IMR-90 (cell line): Measurements from ENCODE around the gene ZNF385D. TPM values are rescaled to one million over a fixed set of nuclear protein-coding genes. Genes with fewer than 3 reads are reported as not detected.

ENCODE experiments used
- ATAC-seq: fragments of 200-7000 bp; cut with Tn5 transposase; 2 replicates; pipeline ENCODE4 v1.9.1; 2020; ENCODE audit warnings: low read depth, mild to moderate bottlenecking, moderate library complexity
- BruUV-seq: library from RNA; stranded (reverse); fragments of 400-500 nt; replicated peaks from 2 replicates; lab custom pipeline; 2021; lab: Mats Ljungman, UMichigan
- CTCF ChIA-PET: fragments of 300-600 bp; formaldehyde crosslinking; extraction: SDS; loops from one replicate; lab custom pipeline; 2021; ENCODE audit warnings: antibody characterized with exemption; lab: Yijun Ruan, JAX
- POLR2A ChIA-PET: fragments of 300-600 bp; sonication (Branson Sonifier 250); formaldehyde crosslinking; loops from one replicate; lab custom pipeline; 2022; ENCODE audit warnings: antibody characterized with exemption; ENCODE audit not compliant: unreplicated experiment; lab: Charles Lee
- DNase-seq: peaks from one replicate; pipeline ENCODE4 v3.0.0; 2013
- H2AFZ ChIP-seq: replicated peaks from 2 replicates; pipeline ENCODE3; 2013; ENCODE audit warnings: low read length, mild to moderate bottlenecking; ENCODE audit not compliant: poor library complexity
- H2AK5ac ChIP-seq: 2 replicates; pipeline ENCODE4 v1.6.1; 2013; ENCODE audit warnings: low read depth, low read length, inconsistent platforms
- H2AK9ac ChIP-seq: replicated peaks from 2 replicates; pipeline ENCODE3; 2013; ENCODE audit warnings: mild to moderate bottlenecking, low read depth, low read length, moderate library complexity; ENCODE audit not compliant: poor library complexity
- H2BK120ac ChIP-seq: 2 replicates; pipeline ENCODE4 v1.6.1; 2013; ENCODE audit warnings: low read depth, low read length, inconsistent platforms
- H2BK15ac ChIP-seq: 3 replicates; pipeline ENCODE4 v1.6.1; 2013; ENCODE audit warnings: low read depth, low read length, inconsistent platforms
- H2BK20ac ChIP-seq: 2 replicates; pipeline ENCODE4 v1.6.1; 2013; ENCODE audit warnings: low read depth, mild to moderate bottlenecking, inconsistent platforms, low read length, moderate library complexity
- H2BK5ac ChIP-seq: 2 replicates; pipeline ENCODE4 v1.6.1; 2013; ENCODE audit warnings: mild to moderate bottlenecking, low read depth, low read length, inconsistent platforms; ENCODE audit not compliant: poor library complexity, severe bottlenecking
- H3K14ac ChIP-seq: replicated peaks from 2 replicates; pipeline ENCODE4 v1.6.1; 2013; ENCODE audit warnings: low read depth, low read length, inconsistent platforms
- H3K18ac ChIP-seq: 2 replicates; pipeline ENCODE4 v1.6.1; 2013; ENCODE audit warnings: low read depth, low read length, control low read depth
- H3K23ac ChIP-seq: 2 replicates; pipeline ENCODE4 v1.6.1; 2013; ENCODE audit warnings: low read depth, low read length, inconsistent platforms
- H3K27ac ChIP-seq: 2 replicates; pipeline ENCODE4 v1.5.1; 2013; ENCODE audit warnings: mild to moderate bottlenecking, control low read depth, low read length; ENCODE audit not compliant: insufficient read depth
- H3K27me3 ChIP-seq: 2 replicates; pipeline ENCODE4 v1.6.1; 2013; ENCODE audit warnings: low read length; ENCODE audit not compliant: control insufficient read depth, insufficient read depth
- H3K36me3 ChIP-seq: 2 replicates; pipeline ENCODE4 v1.6.1; 2013; ENCODE audit warnings: low read length, mixed read lengths; ENCODE audit not compliant: control insufficient read depth, insufficient read depth
- H3K4ac ChIP-seq: 2 replicates; pipeline ENCODE4 v1.6.1; 2013; ENCODE audit warnings: low read depth, low read length, inconsistent platforms
- H3K4me1 ChIP-seq: 2 replicates; pipeline ENCODE4 v1.6.1; 2013; ENCODE audit warnings: low read length, mixed read lengths; ENCODE audit not compliant: control insufficient read depth, insufficient read depth
- H3K4me2 ChIP-seq: 2 replicates; pipeline ENCODE4 v1.6.1; 2013; ENCODE audit warnings: low read depth, mild to moderate bottlenecking, control low read depth, low read length, moderate library complexity
- H3K4me3 ChIP-seq: 2 replicates; pipeline ENCODE4 v1.5.1; 2013; ENCODE audit warnings: low read depth, mild to moderate bottlenecking, control low read depth, low read length, moderate library complexity; ENCODE audit not compliant: insufficient read depth
- H3K56ac ChIP-seq: 2 replicates; pipeline ENCODE4 v1.6.1; 2013; ENCODE audit warnings: low read length, inconsistent platforms; ENCODE audit not compliant: insufficient read depth; ENCODE audit errors: extremely low read depth
- H3K79me1 ChIP-seq, 2 experiments: 2 replicates each; pipeline ENCODE4 v1.6.1; 2013; ENCODE audit warnings: low read length in 2 of 2, inconsistent platforms in 1 of 2, low read depth in 1 of 2
- H3K9ac ChIP-seq: 2 replicates; pipeline ENCODE4 v1.6.1; 2013; ENCODE audit warnings: low read depth, low read length, control low read depth
- H3K9me1 ChIP-seq: 2 replicates; pipeline ENCODE4 v1.6.1; 2013; ENCODE audit warnings: low read length, inconsistent platforms; ENCODE audit not compliant: insufficient read depth
- H3K9me3 ChIP-seq: 2 replicates; pipeline ENCODE4 v1.6.1; 2013; ENCODE audit warnings: low read length; ENCODE audit not compliant: control insufficient read depth, insufficient read depth
- H4K20me1 ChIP-seq: 2 replicates; pipeline ENCODE4 v1.6.1; 2013; ENCODE audit warnings: low read length, inconsistent platforms; ENCODE audit not compliant: insufficient read depth
- H4K5ac ChIP-seq: 2 replicates; pipeline ENCODE4 v1.6.1; 2013; ENCODE audit warnings: mild to moderate bottlenecking, low read depth, low read length, control low read depth
- H4K8ac ChIP-seq, 2 experiments: 2 replicates each; pipeline ENCODE4 v1.6.1; 2013; ENCODE audit warnings: low read depth in 2 of 2, low read length in 2 of 2, control low read depth in 1 of 2, inconsistent platforms in 1 of 2
- H4K91ac ChIP-seq: 2 replicates; pipeline ENCODE4 v1.6.1; 2013; ENCODE audit warnings: low read depth, low read length, inconsistent platforms; ENCODE audit not compliant: insufficient read depth
- CEBPB ChIP-seq: IDR thresholded peaks from 2 replicates; pipeline ENCODE4 v1.6.1; 2012; ENCODE audit warnings: low read depth, low read length, improper control_type of control experiment
- MAFK ChIP-seq: IDR thresholded peaks from 2 replicates; pipeline ENCODE4 v1.6.1; 2012; ENCODE audit warnings: low read depth, low read length, improper control_type of control experiment
- MXI1 ChIP-seq: IDR thresholded peaks from 2 replicates; pipeline ENCODE4 v1.6.1; 2012; ENCODE audit warnings: low read depth, mild to moderate bottlenecking, low read length, moderate library complexity, borderline replicate concordance
- NFE2L2 ChIP-seq: fragments of 150-350 bp; IDR thresholded peaks from 2 replicates; pipeline ENCODE4 v1.6.1; 2016; ENCODE audit warnings: low read depth, mild to moderate bottlenecking, low read length
- RAD21 ChIP-seq: IDR thresholded peaks from 2 replicates; pipeline ENCODE4 v1.6.1; 2012; ENCODE audit warnings: low read length, improper control_type of control experiment
- RCOR1 ChIP-seq: IDR thresholded peaks from 2 replicates; pipeline ENCODE4 v1.6.1; 2012; ENCODE audit warnings: mild to moderate bottlenecking, low read length, improper control_type of control experiment; ENCODE audit not compliant: insufficient replicate concordance
- WGBS, 2 experiments: methylation state at CpG; one replicate each; pipeline versions ENCODE4 v1.1.5 to v1.1.7; 2013; ENCODE audit warnings: missing lambda C conversion rate in 2 of 2; ENCODE audit not compliant: insufficient read length in 1 of 2; ENCODE audit errors: extremely low coverage in 2 of 2; 5-methylcytosine and 5-hydroxymethylcytosine counted together
- dilution Hi-C: fragments of 300-500 bp; cut with HindIII; formaldehyde crosslinking; loops from one replicate; pipeline ENCODE4 v1.14.3; 2018; ENCODE audit warnings: low sequenced_read_pairs; ENCODE audit not compliant: unreplicated experiment
- in situ Hi-C: fragments of 300-500 bp; cut with MboI; formaldehyde crosslinking; loops from 3 replicates; pipeline ENCODE4 v1.14.3; 2019; ENCODE audit warnings: low sequenced_read_pairs, inconsistent platforms, mixed read lengths
- intact Hi-C: fragments of 100-400 bp; cut with micrococcal nuclease; formaldehyde crosslinking; loops from 2 replicates; pipeline ENCODE4 v1.10.0; 2022
- polyA plus RNA-seq, 3 experiments: library from polyadenylated mRNA; depleted of rRNA; stranded (reverse); fragments of >200 nt; gene quantifications; 2 replicates each; pipeline ENCODE4 v1.2.3, GENCODE V29; 2012; ENCODE audit warnings: low replicate concordance in 1 of 3
- total RNA-seq: library from RNA; depleted of rRNA; stranded (reverse); fragments of >200 nt; gene quantifications from 2 replicates; pipeline ENCODE4 v1.2.3, GENCODE V29; 2012
- TF ChIP-seq, protein P1 (sequence below): conservative IDR thresholded peaks from 2 replicates; pipeline ENCODE4 v1.5.1; 2012; ENCODE audit warnings: mild to moderate bottlenecking, low read depth, low read length, improper control_type of control experiment

Gene ZNF385D
- total and polyA plus RNA-seq, 2 of the 4 experiments (the other 2 are of a cell fraction) = 0.18 to 2.4 TPM

GRCh38 chr3:21729888-21730459, 21.0 kb downstream of the ZNF385D start:
- no peak overlapping the region for H2BK120ac ChIP-seq
- no peak for DNase-seq
- H3K79me1 ChIP-seq = no peaks in the 10 kb centered on the region
- H3K4me3 ChIP-seq = no peak overlapping the region
- H3K27ac ChIP-seq = no peak overlapping the region
- no peak overlapping the region for H3K4ac ChIP-seq
- peak; percentile 53 for ATAC-seq
- no peak overlapping the region for H3K18ac ChIP-seq
- dilution Hi-C loops = no loop called here
- no peak overlapping the region for H2BK20ac ChIP-seq
- no peak overlapping the region for H2AK5ac ChIP-seq
- no peak overlapping the region for H3K23ac ChIP-seq
- H2AFZ ChIP-seq = no peak overlapping the region
- no peak overlapping the region for H3K9ac ChIP-seq
- H4K91ac ChIP-seq = no peak overlapping the region
- H3K36me3 ChIP-seq = no peaks in the 10 kb centered on the region
- no peak for TF ChIP-seq MAFK
- no peak for TF ChIP-seq RAD21
- no peak for TF ChIP-seq MXI1
- no peak for TF ChIP-seq NFE2L2
- no peak for TF ChIP-seq CEBPB
- TF ChIP-seq, protein P1, sequence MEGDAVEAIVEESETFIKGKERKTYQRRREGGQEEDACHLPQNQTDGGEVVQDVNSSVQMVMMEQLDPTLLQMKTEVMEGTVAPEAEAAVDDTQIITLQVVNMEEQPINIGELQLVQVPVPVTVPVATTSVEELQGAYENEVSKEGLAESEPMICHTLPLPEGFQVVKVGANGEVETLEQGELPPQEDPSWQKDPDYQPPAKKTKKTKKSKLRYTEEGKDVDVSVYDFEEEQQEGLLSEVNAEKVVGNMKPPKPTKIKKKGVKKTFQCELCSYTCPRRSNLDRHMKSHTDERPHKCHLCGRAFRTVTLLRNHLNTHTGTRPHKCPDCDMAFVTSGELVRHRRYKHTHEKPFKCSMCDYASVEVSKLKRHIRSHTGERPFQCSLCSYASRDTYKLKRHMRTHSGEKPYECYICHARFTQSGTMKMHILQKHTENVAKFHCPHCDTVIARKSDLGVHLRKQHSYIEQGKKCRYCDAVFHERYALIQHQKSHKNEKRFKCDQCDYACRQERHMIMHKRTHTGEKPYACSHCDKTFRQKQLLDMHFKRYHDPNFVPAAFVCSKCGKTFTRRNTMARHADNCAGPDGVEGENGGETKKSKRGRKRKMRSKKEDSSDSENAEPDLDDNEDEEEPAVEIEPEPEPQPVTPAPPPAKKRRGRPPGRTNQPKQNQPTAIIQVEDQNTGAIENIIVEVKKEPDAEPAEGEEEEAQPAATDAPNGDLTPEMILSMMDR = no peak
- no peak for TF ChIP-seq RCOR1
- in situ Hi-C loops = no loop called here
- no peak overlapping the region for H2BK5ac ChIP-seq
- no peak overlapping the region; the same call in 1 of the 2 replicates for H3K4me2 ChIP-seq
- no peaks in the 10 kb centered on the region for H3K27me3 ChIP-seq
- no peaks in the 10 kb centered on the region for H4K20me1 ChIP-seq
- H3K9me3 ChIP-seq = no peaks in the 10 kb centered on the region
- no peaks in the 10 kb centered on the region for H3K9me1 ChIP-seq
- no peaks in the 10 kb centered on the region for H3K4me1 ChIP-seq
- ChIA-PET POLR2A (no interaction called here), CTCF (no interaction called here)
- no peak overlapping the region for H3K56ac ChIP-seq
- intact Hi-C loops = no loop called here
- H4K8ac ChIP-seq = no peak overlapping the region
- BruUV-seq = no TSS peak
- 56% methylated on average over 1 of the region's 6 CpGs; no CpG with 5 or more reads in 1 of the 2 experiments for WGBS, 2 experiments
- no peak overlapping the region for H2AK9ac ChIP-seq
- H4K5ac ChIP-seq = no peak overlapping the region
- no peak overlapping the region for H3K14ac ChIP-seq
- H2BK15ac ChIP-seq = no peak overlapping the region
